ENCODE results near the gene DET1.
A peak's percentile ranks its signal among the peaks of the same experiment; 100 is the strongest.
"Not testable (repeated sequence)": the region's sequence is repeated elsewhere in the genome, so short reads cannot be mapped to it uniquely, and the experiment has no call there.

The DET1 gene

DNA sequence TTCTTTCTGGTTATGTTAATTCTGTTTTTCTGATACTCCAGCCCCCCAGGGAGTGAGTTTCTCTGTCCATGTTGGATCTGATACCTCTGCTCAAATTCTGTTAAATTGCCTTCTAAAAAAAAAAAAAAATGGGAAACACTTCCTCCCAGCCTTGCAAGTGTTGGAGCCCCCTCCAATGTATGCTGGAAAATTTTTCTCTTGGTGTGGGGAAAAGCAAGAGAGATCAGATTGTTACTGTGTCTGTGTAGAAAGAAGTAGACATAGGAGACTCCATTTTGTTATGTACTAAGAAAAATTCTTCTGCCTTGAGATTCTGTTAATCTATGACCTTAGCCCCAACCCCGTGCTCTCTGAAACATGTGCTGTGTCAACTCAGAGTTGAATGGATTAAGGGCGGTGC, 6.1 kb downstream of the DET1 start:
- DNase-seq (ENCODE audit: low spot score), result not testable (repeated sequence)

GRCh38 chr15:88539441-88539840, 7.0 kb downstream of the DET1 start:
- no peak for DNase-seq (ENCODE audit: low spot score)

- DNase-seq (ENCODE audit: low spot score), result no peak
Measured at GRCh38 chr15:88538972-88539371, 7.5 kb downstream of the DET1 start.

DNA sequence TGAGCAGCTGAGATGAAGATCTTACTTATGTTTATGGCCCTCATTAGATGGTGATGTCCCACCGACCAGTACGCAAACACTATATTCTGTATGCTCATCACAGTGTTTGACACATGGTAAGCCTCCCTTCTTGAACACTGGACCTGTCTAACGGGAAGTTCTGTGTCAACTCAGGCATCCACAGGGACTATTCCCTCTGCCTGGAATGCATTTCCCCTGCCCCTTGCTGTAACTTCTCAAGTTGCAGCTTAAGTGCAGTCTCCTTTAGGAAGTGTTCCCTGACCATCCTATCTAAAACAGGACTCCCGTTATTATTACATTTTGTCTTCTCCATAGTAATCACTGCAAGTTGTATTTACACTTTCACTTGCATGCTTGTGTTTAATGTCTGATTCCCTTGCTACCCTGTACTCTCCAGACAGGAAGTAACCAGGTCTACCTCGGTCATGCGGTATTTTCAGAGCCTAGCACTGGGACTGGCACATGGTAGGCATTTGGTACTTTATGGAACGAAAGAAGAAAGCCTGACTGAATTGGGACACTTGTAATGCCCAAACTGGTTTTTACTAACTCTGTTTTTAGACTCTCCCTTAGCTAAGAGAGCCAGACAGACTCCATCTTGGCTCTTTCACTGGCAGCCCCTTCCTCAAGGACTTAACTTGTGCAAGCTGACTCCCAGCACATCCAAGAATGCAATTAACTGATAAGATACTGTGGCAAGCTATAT, 8.7 kb downstream of the DET1 start:
- no peak for DNase-seq (ENCODE audit: low spot score)

DNA sequence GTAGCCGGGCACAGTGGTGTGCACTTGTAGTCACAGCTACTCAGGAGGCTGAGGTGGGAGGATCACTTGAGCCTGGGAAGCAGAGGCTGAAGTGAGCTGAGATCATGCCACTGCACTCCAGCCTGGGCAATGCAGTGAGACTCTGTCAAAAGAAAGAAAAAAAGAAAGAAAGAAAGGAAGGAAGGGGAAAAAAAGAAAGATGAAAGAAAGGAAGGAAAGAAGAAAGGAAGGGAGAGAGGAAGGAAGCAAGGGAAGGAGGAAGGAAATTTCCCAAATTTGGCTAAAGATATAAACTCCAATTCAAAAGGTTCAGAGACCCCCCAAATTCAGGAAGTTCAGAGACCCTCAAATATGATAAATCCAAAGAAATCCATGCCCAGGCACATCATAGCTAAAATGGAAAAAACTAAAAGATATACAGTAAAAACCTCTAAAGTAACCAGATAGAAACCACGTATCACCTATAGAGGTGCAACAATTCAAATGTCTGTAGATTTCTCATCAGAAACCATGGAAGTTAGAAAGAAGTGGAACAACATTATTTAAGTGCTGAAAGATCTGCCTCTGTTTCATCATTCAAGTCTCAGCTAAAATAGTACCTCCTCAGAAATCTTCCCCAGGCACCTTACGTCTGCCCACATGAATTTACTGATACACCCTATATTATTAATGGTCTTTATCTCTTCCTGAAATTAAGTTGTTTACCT, 10.7 kb downstream of the DET1 start:
- DNase-seq (ENCODE audit: low spot score), result no peak

DNA sequence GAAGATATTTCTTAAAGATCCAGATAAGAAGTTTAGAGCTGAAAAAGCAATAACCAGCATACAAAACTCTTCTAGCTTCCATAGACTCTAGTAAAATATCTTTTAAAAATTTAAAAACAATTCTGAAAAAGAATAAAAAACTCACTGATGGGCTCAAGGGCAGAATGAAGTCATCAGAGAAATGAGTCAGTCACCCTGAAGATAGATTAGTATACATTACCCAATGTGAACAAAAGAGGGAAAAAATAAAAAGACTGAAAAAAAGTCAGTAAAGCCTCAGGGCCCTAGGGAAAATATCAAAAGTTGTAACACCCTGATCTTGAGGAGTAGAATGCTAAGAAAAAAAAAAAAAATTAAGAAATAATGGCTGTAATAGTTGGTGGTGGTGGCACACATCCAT, 11.4 kb downstream of the DET1 start:
- DNase-seq (ENCODE audit: low spot score), result no peak

GRCh38 chr15:88533376-88533775, 13.1 kb downstream of the DET1 start:
- DNase-seq (ENCODE audit: low spot score), result no peak

- DNase-seq (ENCODE audit: low spot score), result no peak
Measured at GRCh38 chr15:88529021-88529630, 17.4 kb downstream of the DET1 start.

DNA sequence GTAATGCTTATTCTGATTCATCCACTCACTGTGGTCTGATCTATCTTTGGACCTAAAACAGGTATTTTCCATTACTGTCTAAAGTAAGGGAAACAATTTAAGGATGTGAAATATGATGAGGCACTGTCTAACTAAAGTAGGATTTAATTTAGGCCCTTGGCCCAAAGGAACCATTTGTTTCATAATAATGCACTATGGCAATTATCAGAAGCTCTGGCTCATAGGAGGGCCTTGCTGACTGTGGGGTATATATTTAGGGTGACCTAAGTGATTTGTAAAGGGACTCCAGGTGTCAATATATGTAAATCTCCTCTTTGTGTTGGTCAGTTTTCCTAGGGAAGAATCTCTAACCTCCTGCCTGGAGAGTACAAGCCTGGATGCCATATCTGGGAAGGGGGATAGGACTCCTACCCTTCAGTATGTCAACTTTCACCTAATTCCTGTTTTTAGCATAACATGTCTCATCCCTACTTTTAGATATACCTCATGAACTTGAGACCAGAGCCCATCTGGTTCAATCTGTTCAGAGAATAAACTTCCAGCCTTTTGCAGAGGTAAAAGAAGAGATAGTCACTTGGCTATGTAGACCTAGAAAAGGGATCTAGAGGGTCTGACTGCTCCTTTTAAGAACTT, 20.1 kb downstream of the DET1 start:
- no peak for DNase-seq (ENCODE audit: low spot score)

DNA sequence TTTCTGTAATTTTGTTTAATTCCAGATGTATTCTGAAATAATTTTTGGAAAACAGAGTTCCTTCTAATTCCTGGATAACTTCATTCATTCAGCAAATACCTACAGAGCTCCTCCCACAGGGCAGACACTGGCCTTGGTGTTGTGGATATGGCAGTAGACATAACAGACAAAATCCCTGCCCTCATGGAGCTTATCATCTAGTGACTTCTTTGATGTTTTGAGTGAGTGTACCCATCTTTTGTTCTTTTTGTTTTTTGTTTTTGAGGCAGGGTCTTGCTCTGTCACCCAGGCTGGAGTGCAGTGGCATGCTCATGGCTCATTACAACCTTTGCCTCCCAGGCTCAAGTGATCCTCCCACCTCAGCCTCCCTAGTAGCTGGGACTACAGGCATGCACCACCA, 21.1 kb downstream of the DET1 start:
- no peak for DNase-seq (ENCODE audit: low spot score)

GRCh38 chr15:88524094-88524493, 22.4 kb downstream of the DET1 start:
- DNase-seq (ENCODE audit: low spot score), result not testable (repeated sequence)

DNA sequence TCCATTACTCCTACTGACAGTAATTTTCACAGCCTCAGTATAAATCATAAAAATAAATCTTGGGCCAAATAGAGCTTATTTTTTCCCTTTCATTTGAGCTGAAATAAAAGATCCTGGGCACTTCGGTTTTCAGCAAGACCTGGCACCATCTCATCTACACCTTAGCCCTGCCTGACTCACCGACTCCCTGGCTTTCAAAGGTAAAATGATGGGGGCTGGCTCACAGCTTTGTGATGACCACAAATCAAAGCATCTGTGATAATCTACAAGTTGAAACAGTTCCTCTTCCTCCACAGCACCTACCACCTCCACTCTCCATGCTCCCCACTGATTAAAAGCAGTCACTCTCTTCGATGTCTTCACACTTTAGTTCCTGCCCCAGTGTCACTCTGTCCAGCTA, 27.6 kb downstream of the DET1 start:
- DNase-seq (ENCODE audit: low spot score), result no peak

DNA sequence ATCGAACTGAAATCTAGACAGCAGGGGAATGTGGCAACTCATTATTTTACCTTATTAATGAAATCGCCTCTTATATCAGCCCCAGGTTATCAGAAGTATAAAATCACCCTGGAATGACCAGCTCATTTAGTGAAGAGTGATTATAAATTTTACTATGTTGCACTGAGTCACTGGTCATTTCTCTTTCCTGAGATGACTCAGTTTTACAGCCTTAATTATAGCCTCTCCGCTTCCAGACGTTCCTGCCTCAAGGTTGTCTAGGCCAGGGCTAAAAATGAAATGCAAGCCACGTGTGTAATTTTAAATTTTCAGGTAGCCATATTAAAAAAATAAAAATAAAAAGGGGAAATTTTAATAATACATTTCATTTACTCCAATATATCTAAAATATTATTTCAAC, 33.3 kb downstream of the DET1 start:
- DNase-seq (ENCODE audit: low spot score), result peak; percentile 70

- no peak for DNase-seq (ENCODE audit: low spot score)
Measured at GRCh38 chr15:88512601-88513000, 33.9 kb downstream of the DET1 start.

- no peak for DNase-seq (ENCODE audit: low spot score)
Measured at GRCh38 chr15:88512078-88512477, 34.4 kb downstream of the DET1 start.

DNA sequence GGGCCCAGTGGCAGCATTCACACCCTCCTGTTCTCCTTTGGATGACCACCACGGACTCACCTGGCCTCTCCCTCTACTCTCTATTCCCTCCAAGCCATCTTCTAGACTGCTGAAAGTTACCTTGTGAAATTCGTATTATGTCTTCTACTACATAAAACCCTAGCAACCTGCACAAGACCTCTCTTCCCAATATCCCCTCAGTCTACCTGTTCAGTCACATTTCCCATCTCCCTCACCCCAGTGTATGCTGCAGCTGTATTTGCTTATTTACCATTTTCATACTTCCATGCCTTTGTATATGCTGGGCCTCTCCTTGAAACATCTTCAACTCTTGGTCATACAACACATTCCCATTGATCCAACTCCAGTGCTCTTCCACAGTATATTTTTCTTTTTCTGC, 35.3 kb downstream of the DET1 start:
- DNase-seq (ENCODE audit: low spot score), result no peak

GRCh38 chr15:88509964-88510363, 36.5 kb downstream of the DET1 start:
- no peak for DNase-seq (ENCODE audit: low spot score)

DNA sequence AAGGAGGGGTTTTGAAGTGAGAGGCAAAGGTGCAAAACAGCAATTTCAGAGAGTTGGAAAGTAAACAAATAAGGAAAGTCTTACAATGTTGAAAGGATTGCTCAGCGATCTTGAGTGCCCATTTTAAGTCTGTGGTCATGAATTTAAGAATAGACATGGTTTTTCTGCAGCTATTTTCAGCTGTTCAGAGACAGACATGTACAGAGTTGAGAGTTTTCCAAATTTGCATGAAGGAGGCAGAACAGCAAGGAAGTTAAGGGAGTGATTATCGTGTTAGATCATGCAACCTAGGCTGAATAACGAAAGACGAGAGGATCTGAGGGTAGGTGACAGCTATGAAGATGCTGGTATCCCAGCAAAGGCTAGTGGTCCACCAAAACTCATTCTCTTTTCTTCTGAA, 37.2 kb downstream of the DET1 start:
- no peak for DNase-seq (ENCODE audit: low spot score)

DNA sequence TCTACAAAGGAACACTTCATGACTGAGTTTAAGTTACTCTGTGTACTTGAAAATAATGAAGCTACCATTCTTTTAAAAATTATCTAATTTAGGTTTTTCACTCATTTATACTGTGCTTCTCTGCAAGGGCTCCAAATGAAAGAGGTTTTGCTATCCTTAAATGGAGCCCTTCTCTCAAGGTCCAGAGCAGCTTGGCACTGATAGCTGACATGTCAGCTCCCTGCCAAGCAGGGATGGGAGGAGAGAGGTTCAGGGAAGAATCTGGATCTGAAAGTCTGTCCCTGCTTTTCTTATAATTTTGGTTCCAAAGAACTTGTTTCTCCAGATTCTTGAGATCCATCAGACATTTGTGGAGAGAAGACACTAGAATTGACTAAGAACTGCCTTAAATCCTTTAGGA, 39.9 kb downstream of the DET1 start:
- DNase-seq (ENCODE audit: low spot score), result no peak

GRCh38 chr15:88505721-88506120, 40.8 kb downstream of the DET1 start:
- no peak for DNase-seq (ENCODE audit: low spot score)

DNA sequence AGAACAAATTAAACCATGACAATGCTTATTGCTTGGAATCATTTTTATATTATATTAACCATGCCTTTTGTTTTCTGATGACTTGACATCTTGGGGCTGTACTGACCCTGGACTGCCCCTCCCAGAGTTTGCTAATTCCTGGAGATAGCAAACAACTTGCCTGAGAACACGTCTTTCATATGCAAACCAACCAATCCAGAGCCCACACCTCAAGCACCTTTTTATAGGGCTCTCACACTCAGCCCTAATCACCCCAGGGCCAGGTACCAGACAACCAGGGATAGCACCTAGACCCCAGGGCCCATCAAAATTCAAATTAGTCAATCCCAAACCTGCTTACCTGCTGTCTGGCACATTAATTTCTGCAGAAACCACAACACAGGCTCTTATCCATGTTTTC, 42.0 kb downstream of the DET1 start:
- no peak for DNase-seq (ENCODE audit: low spot score)

DNA sequence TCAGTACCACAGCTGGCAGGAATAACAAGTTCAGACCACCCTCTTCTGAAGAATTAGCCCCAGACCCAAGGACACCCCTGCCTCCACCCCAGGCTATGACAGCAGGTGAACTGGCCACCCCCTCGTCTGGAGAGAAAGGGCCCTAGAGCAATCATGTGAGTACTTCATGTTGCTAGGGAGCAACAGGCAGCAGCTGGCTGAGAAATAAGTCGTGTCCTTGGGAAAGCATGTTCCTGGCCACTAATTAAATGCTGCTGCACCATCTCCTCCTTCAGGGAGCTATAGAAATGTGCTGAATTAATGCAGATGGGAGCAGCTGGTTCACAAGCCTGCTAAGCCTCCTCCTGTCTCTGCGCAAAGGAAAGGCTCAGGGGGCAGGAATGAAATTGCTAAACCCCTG, 47.5 kb downstream of the DET1 start:
- DNase-seq (ENCODE audit: low spot score), result no peak

Measured in LoVo (cell line).